Colon (tissue), 2 donors: ENCODE results near the gene GHRH.

Experiments
- FAIRE-seq: peaks from 2 replicates; lab custom pipeline; 2012; peaks lifted over from hg19 to GRCh38; lab: Jason Lieb, UNC
- donor health status: control.
- donor health status: control.

Gene GHRH

GRCh38 chr20:37236462-37236861, 25.2 kb downstream of the GHRH start:
- no peak for FAIRE-seq

- FAIRE-seq: no peak
Measured at GRCh38 chr20:37235065-37235464, 26.5 kb downstream of the GHRH start.

- no peak for FAIRE-seq
Measured at GRCh38 chr20:37234254-37234581, 27.4 kb downstream of the GHRH start.

- no peak for FAIRE-seq
Measured at GRCh38 chr20:37233548-37234253, 27.9 kb downstream of the GHRH start.

- no peak for FAIRE-seq
Measured at GRCh38 chr20:37231947-37232630, 29.5 kb downstream of the GHRH start.

GRCh38 chr20:37230200-37230599, 31.4 kb downstream of the GHRH start:
- FAIRE-seq: no peak

- FAIRE-seq: no peak
Measured at GRCh38 chr20:37229357-37229756, 32.3 kb downstream of the GHRH start.

GRCh38 chr20:37228656-37229055, 33.0 kb downstream of the GHRH start:
- FAIRE-seq: no peak

- FAIRE-seq: no peak
Measured at GRCh38 chr20:37228082-37228481, 33.5 kb downstream of the GHRH start.

- no peak for FAIRE-seq
Measured at GRCh38 chr20:37226889-37227288, 34.7 kb downstream of the GHRH start.

- no peak for FAIRE-seq
Measured at GRCh38 chr20:37225146-37225545, 36.5 kb downstream of the GHRH start.

- FAIRE-seq: no peak
Measured at GRCh38 chr20:37223053-37223452, 38.6 kb downstream of the GHRH start.

- FAIRE-seq: no peak
Measured at GRCh38 chr20:37222086-37222485, 39.5 kb downstream of the GHRH start.

GRCh38 chr20:37220731-37221130, 40.9 kb downstream of the GHRH start:
- no peak for FAIRE-seq

GRCh38 chr20:37219751-37220668, 41.6 kb downstream of the GHRH start:
- no peak for FAIRE-seq

- FAIRE-seq: no peak
Measured at GRCh38 chr20:37218976-37219375, 42.6 kb downstream of the GHRH start.

- no peak for FAIRE-seq
Measured at GRCh38 chr20:37218441-37218840, 43.2 kb downstream of the GHRH start.

- FAIRE-seq: no peak
Measured at GRCh38 chr20:37209661-37210314, 51.8 kb downstream of the GHRH start.

- no peak for FAIRE-seq
Measured at GRCh38 chr20:37209193-37209592, 52.4 kb downstream of the GHRH start.

GRCh38 chr20:37207171-37207570, 54.4 kb downstream of the GHRH start:
- no peak for FAIRE-seq

- no peak for FAIRE-seq
Measured at GRCh38 chr20:37205794-37206193, 55.8 kb downstream of the GHRH start.

GRCh38 chr20:37205130-37205529, 56.5 kb downstream of the GHRH start:
- FAIRE-seq: no peak
